ENCODE measurements around the gene STXBP6.

GRCh38 chr14:25041898-25042297, 8.0 kb downstream of the STXBP6 start:
- TF ChIP-seq CTCF (IDR thresholded peaks at IDR 0.05) (no peak), POLR2A (IDR thresholded peaks at IDR 0.05) (no peak)

All from uterus (tissue), 2 donors.